Measurements from ENCODE around the gene ADAMTS14.

Gene ADAMTS14

GRCh38 chr10:70728328-70728727 lies 56.0 kb downstream of the ADAMTS14 start:
- Histone ChIP-seq H3K9ac (no peak overlapping the region), H3K4me3 (ENCODE audit: low read depth, low read length) (no peak overlapping the region), H3K36me3 (ENCODE audit: control insufficient read depth, insufficient read depth, low read length) (no peaks in the 10 kb centered on the region), H3K27me3 (ENCODE audit: control insufficient read depth, insufficient read depth, low read length) (no peaks in the 10 kb centered on the region), H3K4me2 (ENCODE audit: low read length) (no peak overlapping the region), H3K9me3 (ENCODE audit: control insufficient read depth, low read length) (no peaks in the 10 kb centered on the region), H3K79me2 (no peaks in the 10 kb centered on the region), H2AFZ (no peak overlapping the region), H3K27ac (no peak overlapping the region), H3K4me1 (no peaks in the 10 kb centered on the region)
- TF ChIP-seq CTCF (IDR thresholded peaks at IDR 0.05), result no peak

GRCh38 chr10:70729763-70730357 lies 57.6 kb downstream of the ADAMTS14 start:
- TF ChIP-seq CTCF (IDR thresholded peaks at IDR 0.05), result no peak
- Histone ChIP-seq H3K4me1 (no peaks in the 10 kb centered on the region), H3K9me3 (ENCODE audit: control insufficient read depth, low read length) (no peaks in the 10 kb centered on the region), H3K27ac (no peak overlapping the region), H3K27me3 (ENCODE audit: control insufficient read depth, insufficient read depth, low read length) (no peaks in the 10 kb centered on the region), H3K4me3 (ENCODE audit: low read depth, low read length) (no peak overlapping the region), H3K9ac (no peak overlapping the region), H3K4me2 (ENCODE audit: low read length) (no peak overlapping the region), H3K36me3 (ENCODE audit: control insufficient read depth, insufficient read depth, low read length) (no peaks in the 10 kb centered on the region), H3K79me2 (no peaks in the 10 kb centered on the region), H2AFZ (no peak overlapping the region)

GRCh38 chr10:70730955-70731354 lies 58.6 kb downstream of the ADAMTS14 start:
- no peaks in the 10 kb centered on the region for H3K4me1 ChIP-seq

GRCh38 chr10:70732569-70732968 lies 60.3 kb downstream of the ADAMTS14 start:
- H3K27ac ChIP-seq, result no peak overlapping the region
- no peak overlapping the region for H2AFZ ChIP-seq
- no peak overlapping the region for H3K4me3 ChIP-seq (ENCODE audit: low read depth, low read length)

More at GRCh38 chr10:70730955-70731354, 58.6 kb downstream of the ADAMTS14 start:
- Histone ChIP-seq H3K79me2 (no peaks in the 10 kb centered on the region), H3K27me3 (ENCODE audit: control insufficient read depth, insufficient read depth, low read length) (no peaks in the 10 kb centered on the region), H3K27ac (no peak overlapping the region), H3K4me3 (ENCODE audit: low read depth, low read length) (no peak overlapping the region), H3K9me3 (ENCODE audit: control insufficient read depth, low read length) (no peaks in the 10 kb centered on the region), H2AFZ (no peak overlapping the region), H3K4me2 (ENCODE audit: low read length) (no peak overlapping the region), H3K9ac (no peak overlapping the region), H3K36me3 (ENCODE audit: control insufficient read depth, insufficient read depth, low read length) (no peaks in the 10 kb centered on the region)
- no peak for TF ChIP-seq CTCF (IDR thresholded peaks at IDR 0.05)

More at GRCh38 chr10:70732569-70732968, 60.3 kb downstream of the ADAMTS14 start:
- Histone ChIP-seq H3K27me3 (ENCODE audit: control insufficient read depth, insufficient read depth, low read length) (no peaks in the 10 kb centered on the region), H3K4me2 (ENCODE audit: low read length) (no peak overlapping the region), H3K79me2 (no peaks in the 10 kb centered on the region), H3K9ac (no peak overlapping the region), H3K36me3 (ENCODE audit: control insufficient read depth, insufficient read depth, low read length) (no peaks in the 10 kb centered on the region), H3K9me3 (ENCODE audit: control insufficient read depth, low read length) (no peaks in the 10 kb centered on the region), H3K4me1 (no peaks in the 10 kb centered on the region)
- no peak for TF ChIP-seq CTCF (IDR thresholded peaks at IDR 0.05)

Measured in parathyroid adenoma (tissue), 2 donors.